HG03025 (cell line): ENCODE data around the gene CRYGN.

ENCODE experiments used
- ATAC-seq: cut with Tn5 transposase; IDR thresholded peaks from one replicate; pipeline ENCODE4 v1.9.1; 2021; ENCODE audit warnings: mild to moderate bottlenecking, moderate library complexity; ENCODE audit not compliant: unreplicated experiment, low FRiP score

Gene CRYGN

DNA sequence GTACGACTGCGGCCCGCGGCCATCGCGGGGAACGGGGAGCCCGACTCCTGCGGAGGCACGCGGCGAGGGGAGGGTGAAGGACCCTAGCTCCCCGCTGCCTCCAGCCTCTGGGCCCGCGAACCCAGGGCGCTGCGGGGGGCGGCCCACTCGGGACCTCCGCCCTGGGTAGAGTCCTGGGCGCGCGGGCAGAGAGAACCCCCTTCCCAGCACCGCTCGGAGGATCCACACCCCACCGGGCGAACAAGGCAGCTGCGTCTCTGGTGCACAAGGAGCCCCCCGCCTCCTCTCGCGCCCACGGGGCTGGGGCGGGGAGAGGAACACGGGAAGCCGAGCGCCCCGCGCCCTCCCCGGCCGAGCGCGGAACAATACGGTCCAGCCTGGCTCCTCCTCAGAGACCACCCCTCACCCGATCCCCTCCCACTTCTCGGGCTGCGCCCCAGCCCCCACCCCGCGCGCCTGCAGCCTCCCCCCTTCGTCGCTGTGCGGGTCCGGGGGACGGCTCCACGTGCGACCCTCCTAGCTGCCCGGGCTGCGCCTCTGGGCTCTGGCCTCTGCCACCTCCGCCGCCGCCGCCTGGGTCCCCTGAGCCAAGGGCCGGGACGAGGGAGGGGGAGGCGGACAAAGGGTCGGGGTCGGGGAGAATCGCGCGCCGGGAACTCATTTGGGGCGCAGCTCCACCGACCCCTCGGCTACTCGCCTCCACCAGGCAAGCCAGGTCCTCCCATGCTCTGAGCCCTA, 30.1 kb downstream of the CRYGN start, which contains the start of gene WDR86:
Gene WDR86, minus strand, starts transcription at position 372 of the 738 bp plus-strand sequence. CDS start 449 bp downstream, outside the sequence.
- no peak for ATAC-seq

- ATAC-seq = no peak
Observed at GRCh38 chr7:151408839-151409666, 30.9 kb downstream of the CRYGN start.

- no peak for ATAC-seq
Observed at GRCh38 chr7:151408498-151408838, 31.5 kb downstream of the CRYGN start.

DNA sequence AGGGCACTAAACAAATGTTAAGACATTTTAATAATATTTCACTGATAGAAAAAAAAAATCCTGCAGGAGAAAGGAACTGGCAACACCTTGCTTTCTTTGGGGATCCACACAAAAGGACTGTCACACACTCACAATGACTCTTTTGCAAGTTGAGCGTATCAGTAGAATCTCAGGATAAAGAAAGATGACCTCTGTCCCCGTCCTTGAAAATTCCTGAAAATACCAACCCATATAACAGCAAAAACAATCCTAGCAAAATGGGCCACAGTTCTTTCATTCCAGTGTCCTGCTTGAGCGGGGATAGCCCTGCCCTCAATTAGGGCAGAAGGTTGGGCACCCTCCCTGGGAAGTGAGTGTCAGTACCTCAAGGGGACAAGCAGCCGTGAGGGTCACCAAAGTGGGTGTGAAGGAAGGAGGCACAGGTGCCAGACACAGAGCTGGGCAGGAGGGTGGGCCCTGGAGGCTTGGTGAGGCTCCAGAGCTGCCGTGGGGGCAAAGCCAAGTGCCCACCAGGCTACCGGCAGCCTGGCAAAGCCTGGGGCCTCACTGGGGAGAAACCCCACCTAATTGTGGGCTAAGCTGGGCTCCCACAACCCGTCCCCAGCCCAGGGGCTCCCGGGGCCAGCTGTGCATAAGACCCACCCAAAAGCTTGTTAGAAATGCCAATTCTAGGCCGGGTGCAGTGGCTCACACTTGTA, 32.9 kb downstream of the CRYGN start:
- no peak for ATAC-seq

DNA sequence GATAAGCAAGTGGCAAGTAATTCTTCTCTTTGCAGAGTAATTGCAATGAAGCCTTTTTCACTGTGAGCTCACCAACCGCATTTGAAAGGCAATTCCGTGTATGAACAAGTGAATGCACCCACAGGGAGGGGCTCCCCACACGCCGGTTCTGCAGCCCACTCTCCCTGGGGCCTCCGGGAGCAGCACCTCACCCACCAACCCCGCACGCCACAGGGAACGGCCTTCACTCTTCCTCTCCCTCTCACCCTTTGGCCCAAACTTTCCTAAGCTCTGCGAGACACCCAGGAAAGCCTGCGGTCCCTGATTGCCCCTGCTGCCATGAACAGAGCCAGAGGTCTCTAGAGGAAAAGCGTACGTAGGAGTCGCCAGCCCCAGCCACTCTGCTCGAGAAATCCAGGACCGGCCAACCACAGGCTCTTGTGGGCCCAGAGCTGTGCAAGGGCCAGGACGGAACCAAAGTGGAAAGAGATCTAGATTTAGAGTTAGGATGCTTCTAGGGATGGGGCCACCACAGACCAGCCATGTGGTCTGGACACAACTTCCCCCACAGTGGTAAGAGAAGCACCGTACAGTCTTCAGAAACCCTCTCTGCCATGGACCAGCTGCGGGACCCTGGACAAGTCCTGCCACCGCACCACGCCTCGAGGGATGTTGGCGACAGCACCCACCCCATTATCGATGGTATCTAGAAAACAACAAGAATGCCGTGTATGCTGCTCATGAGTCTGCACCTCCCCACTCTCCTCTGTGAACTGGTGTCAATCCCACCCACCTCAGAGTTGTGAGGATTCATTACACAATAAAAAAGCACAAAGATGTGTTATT, 33.7 kb downstream of the CRYGN start:
- no peak for ATAC-seq

GRCh38 chr7:151405588-151405987, 34.4 kb downstream of the CRYGN start:
- no peak for ATAC-seq

DNA sequence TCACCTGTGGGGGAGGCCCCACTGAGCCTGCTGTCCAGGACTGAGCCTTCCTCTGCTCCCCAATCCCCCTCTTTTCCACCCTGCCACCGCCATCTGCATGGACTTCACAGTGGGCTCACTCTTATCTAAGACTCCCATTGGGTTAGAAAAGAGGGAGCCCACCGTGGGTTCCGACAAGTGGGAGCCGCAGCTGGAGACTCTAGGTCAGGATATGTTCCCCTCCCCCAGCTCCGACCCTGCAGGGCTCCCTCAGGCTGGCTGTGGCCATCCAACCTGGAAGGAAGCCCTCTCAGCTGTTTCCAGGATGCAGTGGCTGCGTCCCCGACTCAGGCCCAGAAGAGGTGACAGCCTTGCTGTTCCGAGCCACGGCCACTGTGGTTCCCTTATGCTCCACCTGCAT, 34.9 kb downstream of the CRYGN start:
- ATAC-seq = no peak

GRCh38 chr7:151404216-151405011, 35.5 kb downstream of the CRYGN start:
- no peak for ATAC-seq

GRCh38 chr7:151403764-151404163, 36.2 kb downstream of the CRYGN start:
- no peak for ATAC-seq

GRCh38 chr7:151402029-151402835, 37.7 kb downstream of the CRYGN start:
- ATAC-seq = no peak

GRCh38 chr7:151400626-151401315, 39.2 kb downstream of the CRYGN start:
- no peak for ATAC-seq

DNA sequence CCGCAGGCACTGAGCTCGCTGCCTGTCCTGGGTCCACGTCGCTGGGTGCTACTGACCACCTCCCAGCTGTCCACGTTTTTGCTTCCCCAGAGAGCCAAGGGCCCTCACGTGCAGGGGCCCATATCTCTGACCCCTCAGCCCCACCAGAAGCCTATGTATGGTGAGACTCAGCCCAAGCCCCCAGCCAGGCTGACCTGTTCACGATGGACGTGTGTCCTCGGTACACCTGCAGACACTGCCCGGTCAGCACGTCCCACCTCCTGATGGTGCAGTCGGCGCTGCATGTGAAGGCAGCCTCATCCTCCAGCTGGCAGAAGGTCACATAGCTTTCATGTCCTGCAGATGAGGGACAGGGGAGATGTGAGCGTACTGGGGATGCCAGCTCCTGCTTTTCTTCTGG, 40.0 kb downstream of the CRYGN start:
- no peak for ATAC-seq

GRCh38 chr7:151399305-151399601, 40.7 kb downstream of the CRYGN start:
- ATAC-seq = no peak

DNA sequence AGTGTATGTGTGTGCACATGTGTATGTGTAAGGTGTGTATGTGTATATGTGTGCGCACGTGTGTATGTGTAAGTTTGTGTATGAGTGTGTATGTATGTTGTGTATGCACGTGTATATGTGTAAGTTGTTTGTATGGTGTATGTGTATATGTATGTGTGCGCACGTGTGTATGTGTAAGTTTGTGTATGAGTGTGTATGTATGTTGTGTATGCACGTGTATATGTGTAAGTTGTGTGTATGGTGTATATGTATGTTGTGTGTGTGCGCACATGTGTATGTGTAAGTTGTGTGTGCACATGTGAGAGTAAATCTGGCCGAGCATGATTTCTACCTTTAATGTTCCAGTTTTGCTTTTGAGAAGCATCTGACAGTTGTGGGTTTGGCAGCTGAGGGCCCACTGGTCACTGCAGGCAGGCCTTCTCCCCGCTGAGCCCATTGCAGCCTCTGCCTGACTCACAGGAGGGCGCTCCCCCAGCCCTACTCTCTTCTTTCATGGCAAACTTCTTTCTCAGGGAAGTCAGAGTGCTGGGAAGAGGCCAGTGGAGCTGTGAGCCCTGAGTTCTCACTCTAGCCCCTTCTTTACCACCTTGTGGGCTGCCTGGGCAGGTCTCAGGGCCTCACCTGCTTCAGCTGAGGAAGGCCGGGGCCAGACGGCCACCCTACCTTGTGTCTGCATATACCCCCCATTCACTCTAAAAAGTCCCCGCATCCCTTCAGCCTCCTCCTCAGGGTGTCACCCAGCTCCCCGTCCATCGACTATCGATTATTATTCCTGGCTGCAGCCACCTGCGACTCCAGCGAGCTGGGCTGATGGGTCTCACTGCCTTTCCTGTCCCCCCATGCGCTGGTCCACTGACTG, 41.3 kb downstream of the CRYGN start:
- ATAC-seq = no peak

DNA sequence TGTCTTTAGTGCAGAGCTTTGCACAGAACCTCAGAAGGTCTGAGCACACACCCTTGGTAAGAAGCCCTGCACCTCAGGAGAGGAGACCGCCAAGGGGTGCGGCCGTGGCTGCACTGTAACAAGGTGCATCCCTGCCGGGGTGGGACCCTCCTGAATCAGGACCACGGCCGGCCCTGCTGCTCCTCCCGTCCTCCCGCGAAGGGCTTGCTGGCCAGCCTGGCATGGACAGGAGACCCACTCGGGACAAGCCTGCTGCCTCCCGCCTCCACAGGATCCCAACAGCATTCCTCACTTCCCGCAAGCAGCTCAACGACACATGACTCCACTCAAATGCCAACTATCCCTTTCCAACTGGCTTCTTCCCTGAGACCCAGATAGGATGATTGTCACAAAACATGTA, 42.9 kb downstream of the CRYGN start:
- no peak for ATAC-seq

GRCh38 chr7:151396328-151396970, 43.5 kb downstream of the CRYGN start:
- no peak for ATAC-seq

DNA sequence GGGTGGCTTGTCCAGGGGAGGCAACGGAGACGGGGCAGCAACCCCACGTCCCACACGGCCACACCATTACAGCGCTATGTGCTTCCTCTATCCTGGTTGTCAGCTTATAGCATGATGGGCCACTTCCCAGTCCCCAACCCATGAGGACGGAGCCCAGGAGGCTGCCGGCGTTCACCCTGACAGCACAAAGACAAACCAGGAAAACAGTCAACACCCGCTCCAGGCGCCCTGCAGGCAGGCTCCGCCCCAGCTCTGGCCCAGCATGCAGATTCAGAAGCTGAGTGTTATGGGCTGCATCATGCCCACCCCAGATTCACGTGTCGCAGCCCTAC, 44.9 kb downstream of the CRYGN start:
- no peak for ATAC-seq
